HepG2 (cell line): ENCODE results near the gene DENND10. TPM values are rescaled to one million over a fixed set of nuclear protein-coding genes. Genes with fewer than 3 reads are reported as not detected.

Source experiments
- ATAC-seq: fragments of 200-7000 bp; cut with Tn5 transposase; 3 replicates; pipeline ENCODE4 v1.9.1; 2020; ENCODE audit warnings: mild to moderate bottlenecking, moderate library complexity
- BruUV-seq: library from RNA; stranded (reverse); fragments of 400-500 nt; replicated peaks from 2 replicates; lab custom pipeline; 2021; lab: Mats Ljungman, UMichigan
- CTCF ChIA-PET: fragments of 300-600 bp; formaldehyde crosslinking; extraction: SDS; loops from one replicate; lab custom pipeline; 2021; ENCODE audit warnings: low total read pairs, inconsistent platforms, low intra/inter-chr PET ratio; lab: Yijun Ruan, JAX
- POLR2A ChIA-PET: fragments of 350-600 bp; sonication (Branson Sonifier 250); formaldehyde crosslinking; loops from one replicate; lab custom pipeline; 2020; ENCODE audit warnings: antibody characterized with exemption, inconsistent platforms; lab: Yijun Ruan, JAX
- DNase-seq: peaks from one replicate; pipeline ENCODE4 v3.0.0-alpha.2; 2015; ENCODE audit warnings: low spot score
- FAIRE-seq: peaks from 3 replicates; lab custom pipeline; 2011; peaks lifted over from hg19 to GRCh38; lab: Jason Lieb, UNC
- H2AFZ ChIP-seq: one replicate; pipeline ENCODE4 v1.6.1; 2011; ENCODE audit warnings: low read length, inconsistent platforms
- H3K27ac ChIP-seq: fragments of 300-600 bp; 3 replicates; pipeline ENCODE4 v1.8.0; 2011; ENCODE audit warnings: mixed run types, mild to moderate bottlenecking, mixed read lengths, low read length, inconsistent platforms; ENCODE audit not compliant: insufficient read depth; ENCODE audit errors: extremely low read length
- H3K27me3 ChIP-seq, 2 experiments: fragments of 200-600 bp in 1 of 2; 2 replicates in 1 of 2; 3 replicates in 1 of 2; pipeline versions ENCODE4 v1.6.0 to v1.8.0; 2011; ENCODE audit warnings: low read length in 2 of 2, mild to moderate bottlenecking in 2 of 2, moderate library complexity in 2 of 2, inconsistent platforms in 1 of 2; ENCODE audit not compliant: insufficient read depth in 2 of 2, control insufficient read depth in 1 of 2
- H3K36me3 ChIP-seq, 2 experiments: fragments of 200-600 bp in 1 of 2; replicated peaks in 1 of 2; 2 replicates in 1 of 2; 3 replicates in 1 of 2; pipeline versions ENCODE4 v1.5.1 to v1.8.0; 2011; ENCODE audit warnings: low read length in 2 of 2, inconsistent platforms in 1 of 2; ENCODE audit not compliant: insufficient read depth in 2 of 2, control insufficient read depth in 1 of 2
- H3K4me1 ChIP-seq: 2 replicates; pipeline ENCODE4 v1.5.1; 2012; ENCODE audit warnings: low read length, inconsistent platforms; ENCODE audit not compliant: insufficient read depth
- H3K4me2 ChIP-seq: 2 replicates; pipeline ENCODE4 v1.6.0; 2011; ENCODE audit warnings: low read depth, low read length, inconsistent platforms
- H3K4me3 ChIP-seq, 3 experiments: fragments of 200-600 bp in 1 of 3; sonication (generic), shearing (Covaris generic) in 1 of 3; replicated peaks in 1 of 3; 2 replicates each; pipeline ENCODE4 v1.5.1; 2011 to 2016; ENCODE audit warnings: low read length in 3 of 3, inconsistent platforms in 2 of 3, low read depth in 2 of 3, mild to moderate bottlenecking in 2 of 3, control low read depth in 1 of 3, mixed read lengths in 1 of 3; ENCODE audit not compliant: insufficient read depth in 1 of 3
- H3K79me2 ChIP-seq: one replicate; pipeline ENCODE4 v1.6.1; 2011; ENCODE audit warnings: low read length, inconsistent platforms; ENCODE audit not compliant: insufficient read depth
- H3K9ac ChIP-seq: 2 replicates; pipeline ENCODE4 v1.6.0; 2011; ENCODE audit warnings: mild to moderate bottlenecking, low read depth, low read length, inconsistent platforms; ENCODE audit not compliant: insufficient read depth
- H3K9me3 ChIP-seq: 2 replicates; pipeline ENCODE4 v1.5.1; 2012; ENCODE audit warnings: mild to moderate bottlenecking, low read length
- H4K20me1 ChIP-seq: 2 replicates; pipeline ENCODE4 v1.6.0; 2011; ENCODE audit warnings: inconsistent platforms, mild to moderate bottlenecking, low read length, moderate library complexity; ENCODE audit not compliant: insufficient read depth
- ATF6 ChIP-seq: sonication (generic); formaldehyde crosslinking; conservative IDR thresholded peaks from 2 replicates; pipeline ENCODE4 v1.4.0; 2020; ENCODE audit warnings: missing genetic modification reagents
- DNMT1 ChIP-seq: sonication (generic); formaldehyde crosslinking; IDR thresholded peaks from 2 replicates; pipeline ENCODE4 v1.5.1; 2020; ENCODE audit warnings: mild to moderate bottlenecking, missing genetic modification reagents
- FOXA3 ChIP-seq: IDR thresholded peaks from 2 replicates; pipeline ENCODE4 v1.6.1; 2016; ENCODE audit warnings: missing genetic modification reagents, missing compliant biosample characterization
- GRHL1 ChIP-seq: sonication (generic); formaldehyde crosslinking; conservative IDR thresholded peaks from 2 replicates; pipeline ENCODE4 v1.8.0; 2022; ENCODE audit warnings: missing genetic modification reagents
- KLF16 ChIP-seq, 2 experiments: sonication (generic) in 1 of 2; formaldehyde crosslinking in 1 of 2; IDR thresholded peaks; 2 replicates each; pipeline versions ENCODE4 v1.6.1 to v1.8.0; 2016 to 2023; ENCODE audit warnings: missing genetic modification reagents in 2 of 2, missing compliant biosample characterization in 1 of 2
- MYC ChIP-seq: sonication (generic); formaldehyde crosslinking; IDR thresholded peaks from 2 replicates; pipeline ENCODE4 v1.9.0; 2021; ENCODE audit warnings: missing genetic modification reagents, borderline replicate concordance
- SP140L ChIP-seq: sonication (generic); formaldehyde crosslinking; IDR thresholded peaks from 2 replicates; pipeline ENCODE4 v1.4.0; 2020; ENCODE audit warnings: missing genetic modification reagents, borderline replicate concordance
- ZC3H13 ChIP-seq: sonication (generic); formaldehyde crosslinking; IDR thresholded peaks from 2 replicates; pipeline ENCODE4 v1.8.1; 2023; ENCODE audit warnings: mild to moderate bottlenecking, missing genetic modification reagents, moderate library complexity
- WGBS: methylation state at CpG from one replicate; pipeline ENCODE4 v1.1.6; 2017; ENCODE audit warnings: low lambda C conversion rate; 5-methylcytosine and 5-hydroxymethylcytosine counted together
- in situ Hi-C: cut with HindIII; loops from 2 replicates; pipeline ENCODE4 v1.10.0; 2017; ENCODE audit warnings: low pct_unique_long_range_greater_than_20kb; ENCODE audit not compliant: extremely low pct_ligation_motif_present
- intact Hi-C: fragments of 100-400 bp; cut with micrococcal nuclease; formaldehyde crosslinking; loops from one replicate; pipeline ENCODE4 v1.10.0; 2022; ENCODE audit not compliant: unreplicated experiment
- polyA plus RNA-seq, 8 experiments: library from polyadenylated mRNA; depleted of rRNA in 3 of 8; stranded (reverse) in 7 of 8; unstranded in 1 of 8; fragments of >200 nt; fragmentation: Illumina TruSeq in 4 of 8; extraction: Trizol in 4 of 8; gene quantifications; 2 replicates each; pipeline versions ENCODE4 v1.2.1 to v1.2.3, GENCODE V29; 2011 to 2016; ENCODE audit warnings: low read depth in 4 of 8, missing spikeins in 1 of 8, mixed read lengths in 1 of 8; ENCODE audit not compliant: insufficient read depth in 1 of 8
- total RNA-seq, 5 experiments: library from RNA; depleted of rRNA; stranded (reverse); fragments of >200 nt; fragmentation: Illumina TruSeq; extraction: Trizol; gene quantifications; 2 replicates each; pipeline ENCODE4 v1.2.3, GENCODE V29; 2016; ENCODE audit warnings: low read depth in 1 of 5

Gene DENND10
- total and polyA plus RNA-seq, 2 of the 13 experiments (the other 11 are each of a cell fraction or from before 2014, with no cell fraction given): 43.7 to 78.8 TPM

- TF ChIP-seq GRHL1 (CRISPR knock-in tag) (no peak), KLF16 (CRISPR knock-in tag; IDR thresholded peaks at IDR 0.05) (no peak), MYC (CRISPR knock-in tag) (no peak), FOXA3 (CRISPR knock-in tag) (no peak), DNMT1 (no peak), SP140L (CRISPR knock-in tag) (no peak), ATF6 (CRISPR knock-in tag) (no peak), ZC3H13 (no peak)
- TF ChIP-seq, all 625 proteins: peak for 0
- H3K27ac ChIP-seq: no peak overlapping the region
- DNase-seq (no peak), FAIRE-seq (no peak), ATAC-seq (no peak)
- 95% methylated on average over 2 of the region's 2 CpGs for WGBS
- ChIA-PET POLR2A (no interaction called here), CTCF (no interaction called here)
- no peak overlapping the region for H3K4me3 ChIP-seq
- H2AFZ ChIP-seq: no peak overlapping the region
- no peaks in the 10 kb centered on the region for H3K9me3 ChIP-seq
- in situ Hi-C loops: no loop called here
- H3K27me3 ChIP-seq: no peaks in the 10 kb centered on the region
- intact Hi-C loops: no loop called here
- peaks cover 14 to 56% of the 10 kb centered on the region in 2 experiments for H3K36me3 ChIP-seq
- no peak overlapping the region for H3K4me2 ChIP-seq
- peaks cover 23% of the 10 kb centered on the region for H3K4me1 ChIP-seq
- H4K20me1 ChIP-seq: no peaks in the 10 kb centered on the region
- H3K9ac ChIP-seq: no peak overlapping the region
- H3K79me2 ChIP-seq: no peaks in the 10 kb centered on the region
- no TSS peak for BruUV-seq
Measured at GRCh38 chr10:119125942-119126341, 22.0 kb downstream of the DENND10 start.
